HG03460 (cell line): ENCODE measurements around the gene KREMEN1.
A peak's percentile ranks its signal among the peaks of the same experiment; 100 is the strongest.

Source experiments
- ATAC-seq: cut with Tn5 transposase; IDR thresholded peaks from one replicate; pipeline ENCODE4 v1.9.1; 2021; ENCODE audit not compliant: unreplicated experiment

The KREMEN1 gene

GRCh38 chr22:29175312-29175835 lies 102.5 kb downstream of the KREMEN1 start:
- ATAC-seq = no peak

GRCh38 chr22:29183971-29184848 lies 111.4 kb downstream of the KREMEN1 start:
- no peak for ATAC-seq

- no peak for ATAC-seq
Observed at GRCh38 chr22:29184849-29185490, 112.1 kb downstream of the KREMEN1 start.

- no peak for ATAC-seq
Observed at GRCh38 chr22:29186302-29186701, 113.5 kb downstream of the KREMEN1 start.

GRCh38 chr22:29187831-29188230 lies 115.0 kb downstream of the KREMEN1 start:
- no peak for ATAC-seq

- ATAC-seq = no peak
Observed at GRCh38 chr22:29190051-29190450, 117.2 kb downstream of the KREMEN1 start.

- no peak for ATAC-seq
Observed at GRCh38 chr22:29190918-29191317, 118.1 kb downstream of the KREMEN1 start.

GRCh38 chr22:29193021-29193420 lies 120.2 kb downstream of the KREMEN1 start:
- no peak for ATAC-seq

GRCh38 chr22:29194184-29194583 lies 121.3 kb downstream of the KREMEN1 start:
- no peak for ATAC-seq

- no peak for ATAC-seq
Observed at GRCh38 chr22:29195118-29195963, 122.5 kb downstream of the KREMEN1 start.

GRCh38 chr22:29195964-29196666 lies 123.3 kb downstream of the KREMEN1 start:
- ATAC-seq = no peak

- no peak for ATAC-seq
Observed at GRCh38 chr22:29197096-29197495, 124.3 kb downstream of the KREMEN1 start.

- no peak for ATAC-seq
Observed at GRCh38 chr22:29198240-29198639, 125.4 kb downstream of the KREMEN1 start.

- no peak for ATAC-seq
Observed at GRCh38 chr22:29199702-29200400, 127.0 kb downstream of the KREMEN1 start.

GRCh38 chr22:29200901-29201300 lies 128.1 kb downstream of the KREMEN1 start:
- no peak for ATAC-seq

- ATAC-seq = no peak
Observed at GRCh38 chr22:29201782-29202181, 128.9 kb downstream of the KREMEN1 start.

- peak; percentile 68 for ATAC-seq
Observed at GRCh38 chr22:29202212-29203192, 129.7 kb downstream of the KREMEN1 start.

GRCh38 chr22:29203488-29204454 lies 130.9 kb downstream of the KREMEN1 start:
- no peak for ATAC-seq
